ENCODE measurements around the gene NXF1.
"Not testable (repeated sequence)": the region's sequence is repeated elsewhere in the genome, so short reads cannot be mapped to it uniquely, and the experiment has no call there.

Gene NXF1

DNA sequence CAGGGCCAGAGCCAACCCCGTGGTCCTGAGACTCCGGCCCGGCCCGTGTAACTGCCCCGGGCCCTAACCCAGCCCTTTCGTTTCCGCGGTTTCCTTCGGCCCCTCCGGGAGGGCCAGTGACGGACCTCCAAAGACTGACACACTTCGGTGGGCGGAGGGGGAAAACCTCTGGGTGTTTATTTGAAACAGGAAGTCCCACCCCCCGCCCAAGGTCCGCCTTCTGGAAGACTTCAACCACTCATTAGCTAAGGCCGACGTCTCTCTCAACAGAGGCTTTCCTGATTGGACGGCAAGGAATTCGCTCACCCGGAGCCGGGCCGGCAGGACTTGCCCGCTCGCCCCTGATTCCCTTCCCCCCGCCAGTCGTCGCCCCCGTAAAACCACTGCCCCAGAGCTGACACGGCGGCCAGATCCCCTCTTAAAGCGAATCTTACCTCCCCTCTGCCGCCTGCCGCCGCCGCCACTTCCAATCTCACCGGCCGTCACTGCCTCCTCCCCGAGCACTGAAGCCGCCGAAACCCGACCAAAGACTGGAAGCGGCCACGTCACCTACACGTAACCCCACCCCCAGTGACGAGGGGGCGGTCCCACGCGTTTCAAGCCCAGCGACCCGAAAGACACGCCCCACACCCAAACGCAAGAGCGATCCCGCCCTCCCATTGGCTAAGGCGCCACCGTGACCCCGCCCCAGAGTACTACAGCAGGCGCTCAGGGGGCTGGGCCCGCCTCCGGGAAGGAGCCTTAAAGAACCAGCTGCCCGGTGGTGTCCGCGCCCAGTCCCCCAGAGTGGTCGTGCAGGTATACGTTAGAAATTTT is 26.5 kb upstream of the NXF1 start, which contains the start of gene STX5:
Gene STX5, minus strand, starts transcription at position 532 of the 816 bp plus-strand sequence. CDS start 808 bp downstream, outside the sequence.
- DNase-seq = peak; percentile 98

DNA sequence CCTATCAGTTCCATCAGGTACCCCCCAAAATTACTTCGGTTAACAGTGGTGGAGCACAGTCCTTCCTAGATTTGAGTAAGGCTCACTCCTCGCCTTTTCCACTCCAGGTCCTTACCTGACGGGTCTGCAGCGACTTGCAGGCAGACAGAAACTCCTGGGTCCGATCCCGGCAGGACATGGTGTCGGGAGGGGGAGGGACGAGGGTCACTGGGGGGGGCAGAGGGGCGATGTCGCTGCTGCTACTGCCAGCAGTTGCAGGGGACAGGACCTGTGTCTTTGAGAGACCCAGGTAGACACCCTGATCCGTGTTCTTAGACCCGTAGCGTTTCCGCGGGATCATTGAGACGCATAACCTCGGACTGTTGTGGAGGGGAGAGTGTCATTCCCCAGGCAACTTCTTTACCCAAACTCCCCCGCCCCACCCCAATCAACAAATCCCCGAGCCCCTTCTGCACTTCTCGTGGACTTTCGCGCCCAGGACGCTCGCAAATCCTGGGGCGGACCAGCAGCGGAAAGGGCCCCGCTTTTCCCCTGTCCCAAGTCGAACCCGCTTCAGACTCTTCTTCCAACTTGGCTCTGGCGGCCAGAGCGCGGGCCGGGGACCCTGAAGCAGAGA is 25.8 kb upstream of the NXF1 start:
- DNase-seq = no peak

DNA sequence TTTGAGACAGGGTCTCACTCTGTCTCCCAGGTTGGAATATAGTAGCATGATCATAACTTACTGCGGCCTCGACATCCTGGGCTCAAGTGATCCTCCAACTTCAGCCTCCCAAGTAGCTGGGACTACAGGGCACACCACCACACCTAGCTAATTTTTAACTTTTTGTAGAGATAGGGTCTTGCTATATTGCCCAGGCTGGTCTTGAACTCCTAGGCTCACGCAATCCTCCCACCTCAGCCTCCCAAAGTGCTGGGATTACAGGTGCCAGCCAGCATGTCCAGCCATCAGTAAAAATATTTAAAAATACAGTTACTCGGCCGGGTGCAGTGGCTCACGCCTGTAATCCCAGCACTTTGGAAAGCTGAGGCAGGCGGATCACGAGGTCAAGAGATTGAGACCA is 22.9 kb upstream of the NXF1 start:
- DNase-seq = not testable (repeated sequence)

DNA sequence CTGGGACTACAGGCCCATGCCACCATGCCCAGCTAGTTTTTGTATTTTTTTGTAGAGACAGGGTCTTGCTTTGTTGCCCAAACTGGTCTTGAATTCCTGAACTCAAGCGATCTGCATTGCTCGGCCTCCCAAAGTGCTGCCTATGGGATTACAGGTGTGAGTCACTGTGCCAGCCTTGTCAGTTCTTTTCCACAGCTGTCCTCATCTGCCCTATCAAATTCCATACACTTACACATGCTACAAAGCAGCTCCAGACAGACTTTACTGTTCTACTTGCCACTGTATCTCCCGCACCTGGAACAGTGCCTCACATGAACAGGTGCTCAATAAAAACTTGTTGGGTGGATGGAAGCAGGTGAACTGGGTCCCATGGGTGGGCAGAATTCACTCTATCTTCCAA is 18.4 kb upstream of the NXF1 start:
- no peak for DNase-seq

DNA sequence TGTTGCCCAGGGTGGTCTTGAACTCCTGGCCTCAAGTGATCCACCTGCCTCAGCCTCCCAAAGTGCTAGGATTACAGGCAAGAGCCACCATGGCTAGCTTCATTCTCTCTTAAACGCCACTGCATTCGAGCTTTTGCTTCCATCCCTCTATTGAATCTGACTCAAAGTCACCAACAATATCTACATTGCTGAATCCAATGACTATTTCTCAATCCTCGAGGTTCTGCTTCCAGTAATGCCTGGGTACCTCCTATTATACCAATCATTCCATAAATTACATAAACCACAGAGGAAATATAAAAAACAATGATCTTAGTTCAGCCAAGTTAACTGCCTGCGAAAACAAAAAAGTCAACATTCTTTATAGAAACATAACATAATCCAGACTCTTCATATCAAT is 11.9 kb upstream of the NXF1 start:
- no peak for DNase-seq

DNA sequence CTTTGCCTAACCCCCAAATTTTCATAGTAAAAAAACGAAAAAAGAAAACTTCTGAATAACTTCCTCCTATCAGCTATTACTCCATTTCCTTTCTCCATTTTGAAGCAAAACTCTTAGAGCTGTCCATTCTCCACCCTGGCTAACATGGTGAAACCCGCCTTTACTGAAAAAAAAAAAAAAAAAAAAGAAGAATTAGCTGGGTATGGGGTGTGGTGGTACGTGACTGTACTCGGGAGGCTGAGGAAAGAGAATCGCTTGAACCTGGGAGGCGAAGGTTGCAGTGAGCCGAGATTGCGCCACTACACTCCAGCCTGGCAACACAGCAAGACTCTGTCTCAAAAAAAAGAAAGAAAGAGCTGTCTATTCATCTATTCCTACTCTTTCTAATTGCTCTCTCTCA is 11.3 kb upstream of the NXF1 start:
- DNase-seq = no peak

DNA sequence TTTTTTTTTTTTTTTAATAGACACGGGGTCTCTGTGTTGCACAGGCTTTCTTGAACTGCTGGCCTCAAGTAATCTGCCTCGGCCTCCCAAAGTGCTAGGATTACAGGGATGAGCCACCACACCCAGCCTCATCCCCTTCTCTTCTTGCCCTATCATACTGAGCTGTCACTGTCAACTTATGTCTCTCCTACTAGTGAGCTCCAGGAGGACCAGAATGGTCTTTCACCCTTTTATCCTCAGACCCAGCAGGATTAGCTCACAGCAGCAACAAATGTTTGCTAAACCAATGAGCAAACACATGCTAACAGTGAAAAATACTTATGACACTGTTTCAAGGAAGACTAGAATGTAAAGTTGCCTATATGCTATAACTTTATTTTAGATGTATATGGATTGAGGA is 6.4 kb upstream of the NXF1 start:
- DNase-seq = no peak

DNA sequence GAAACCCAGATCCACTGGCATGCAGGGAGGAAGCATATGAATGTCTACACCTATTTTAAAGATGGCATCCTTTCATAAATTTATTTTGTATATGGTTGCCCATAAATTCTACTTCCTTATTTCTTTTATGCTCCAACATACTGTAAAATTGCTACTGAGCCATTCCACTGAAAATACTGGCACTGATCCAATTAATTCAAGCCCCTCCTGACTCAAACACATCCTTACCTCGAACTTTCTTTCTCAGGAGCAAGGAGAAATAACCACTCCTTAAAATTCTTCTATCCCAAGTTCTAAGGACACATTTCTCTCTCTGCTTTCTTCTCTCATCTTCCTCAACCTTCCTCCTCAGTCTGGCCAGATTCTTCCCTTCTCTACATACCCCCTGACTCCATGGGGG is 5.5 kb upstream of the NXF1 start:
- DNase-seq = no peak

DNA sequence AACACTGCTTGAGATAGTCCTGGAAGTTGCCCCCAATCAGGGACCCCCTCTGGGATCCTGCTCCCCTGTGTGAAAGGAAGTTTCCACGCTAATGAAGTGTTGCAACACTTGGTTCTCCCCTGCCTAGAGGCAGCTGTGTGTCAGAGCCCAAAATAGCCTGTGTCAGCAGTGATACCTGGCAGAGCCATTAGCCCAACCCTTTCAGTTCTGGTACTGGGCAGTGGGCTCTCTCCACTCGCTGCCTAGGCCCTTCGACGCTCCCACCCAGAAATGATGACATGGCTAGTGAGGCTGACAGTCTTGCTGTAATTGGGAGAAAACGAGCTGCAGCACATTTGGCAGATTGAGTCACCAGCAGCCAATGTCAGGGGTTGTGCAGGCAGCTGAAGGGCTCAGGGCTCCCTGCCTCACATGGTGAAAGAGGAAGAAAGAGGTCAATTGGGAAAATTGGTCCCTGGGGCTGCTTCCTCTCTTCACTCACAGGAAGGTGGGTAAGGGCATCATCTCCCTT is 1.4 kb upstream of the NXF1 start:
- no peak for DNase-seq

DNA sequence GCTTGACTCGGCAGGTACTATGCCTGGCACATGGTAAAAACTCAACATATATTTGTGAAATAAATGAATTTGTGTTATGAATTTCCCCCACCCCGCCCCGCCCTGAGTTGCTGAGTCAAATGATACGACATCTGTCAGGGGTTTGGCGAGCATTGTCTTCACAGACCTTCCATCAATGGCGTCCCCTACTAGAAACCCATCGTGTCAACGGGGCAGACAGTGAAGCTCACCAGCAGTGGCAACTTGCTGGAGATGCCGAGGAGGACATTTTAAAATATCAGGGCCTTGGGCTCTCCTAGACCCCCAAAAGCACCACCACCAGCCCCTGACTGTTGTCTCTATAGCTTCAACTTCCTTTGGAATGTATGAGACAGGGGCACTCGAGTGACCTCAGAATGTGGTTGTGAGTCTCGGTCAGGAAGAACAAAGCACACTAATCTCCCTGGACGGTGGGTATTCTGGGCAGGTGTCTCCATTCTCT is 761 bp upstream of the NXF1 start:
- no peak for DNase-seq

DNA sequence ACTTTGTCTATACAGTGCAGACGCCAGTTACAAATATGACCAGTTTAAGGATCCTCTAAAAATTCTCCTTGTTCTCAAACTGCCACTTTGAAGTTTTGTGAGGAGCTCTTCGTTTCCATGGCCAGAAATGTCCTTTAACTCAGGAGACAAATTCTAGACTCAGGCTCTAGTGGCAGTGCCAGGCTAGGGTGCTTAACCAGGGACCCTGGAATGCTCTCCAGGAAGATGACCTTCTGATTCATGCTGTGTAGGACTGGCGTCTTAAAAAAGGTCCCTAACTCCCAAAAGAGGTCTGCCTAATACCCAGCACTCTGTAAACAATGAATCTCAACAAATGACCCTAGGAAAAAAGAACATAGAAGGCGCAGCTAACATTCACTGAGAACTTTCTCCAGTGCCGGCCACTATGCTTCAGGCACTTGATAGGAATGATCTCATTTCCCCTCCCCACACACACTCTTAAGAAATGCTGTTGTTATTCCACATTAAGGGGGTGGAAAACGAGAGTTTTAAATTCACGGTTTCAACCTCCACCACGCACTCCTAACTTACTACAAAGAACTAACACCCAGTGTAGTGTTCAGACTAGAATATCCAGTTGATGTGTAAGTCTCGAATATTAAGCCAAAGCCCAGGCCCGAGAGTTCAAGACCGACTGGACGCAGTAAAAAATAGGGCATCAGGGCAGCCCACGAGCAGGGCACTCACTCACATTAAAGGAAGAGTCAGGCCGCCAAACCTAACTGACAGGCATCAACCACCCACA is 747 bp downstream of the NXF1 start:
- no peak for DNase-seq

DNA sequence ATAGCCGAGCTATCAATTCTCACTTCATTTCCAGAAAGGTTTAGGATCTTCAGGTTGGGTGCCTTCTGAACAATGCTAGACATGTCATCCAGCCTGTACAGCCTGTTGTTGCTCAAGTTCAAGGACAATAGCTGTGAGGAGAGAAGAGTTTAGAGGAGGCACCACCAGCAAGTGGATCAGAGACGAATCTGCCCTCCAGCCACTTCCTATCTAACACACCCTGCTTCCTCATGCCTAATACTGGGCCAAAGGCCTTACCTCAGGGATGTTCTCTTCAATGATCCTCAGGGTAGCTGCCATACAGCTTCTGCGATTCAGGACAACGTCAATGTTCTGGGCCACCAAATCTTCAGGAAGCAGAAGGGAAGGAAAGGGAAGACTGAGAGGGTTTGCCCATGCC is 4.2 kb downstream of the NXF1 start:
- DNase-seq = no peak

DNA sequence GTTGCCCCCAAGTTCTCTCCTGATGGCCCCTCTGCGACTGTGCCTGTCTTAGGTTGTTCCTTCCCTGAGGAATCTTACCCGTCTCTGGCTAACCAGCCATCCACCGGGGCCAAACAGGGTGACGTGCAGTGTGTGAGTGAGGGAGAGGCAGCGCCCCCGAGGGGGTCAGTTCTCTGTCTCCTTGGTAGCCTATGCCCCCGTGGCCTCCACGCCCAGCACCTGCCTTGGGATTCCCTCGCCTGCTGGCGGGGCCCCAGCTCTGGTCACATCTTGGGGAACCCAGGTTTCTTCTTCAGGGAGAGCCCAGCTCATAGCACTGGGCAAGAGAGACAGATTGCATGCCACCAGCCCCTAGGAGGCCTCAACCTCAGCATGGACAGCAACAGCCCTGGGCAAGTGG is 5.8 kb downstream of the NXF1 start:
- DNase-seq = no peak

DNA sequence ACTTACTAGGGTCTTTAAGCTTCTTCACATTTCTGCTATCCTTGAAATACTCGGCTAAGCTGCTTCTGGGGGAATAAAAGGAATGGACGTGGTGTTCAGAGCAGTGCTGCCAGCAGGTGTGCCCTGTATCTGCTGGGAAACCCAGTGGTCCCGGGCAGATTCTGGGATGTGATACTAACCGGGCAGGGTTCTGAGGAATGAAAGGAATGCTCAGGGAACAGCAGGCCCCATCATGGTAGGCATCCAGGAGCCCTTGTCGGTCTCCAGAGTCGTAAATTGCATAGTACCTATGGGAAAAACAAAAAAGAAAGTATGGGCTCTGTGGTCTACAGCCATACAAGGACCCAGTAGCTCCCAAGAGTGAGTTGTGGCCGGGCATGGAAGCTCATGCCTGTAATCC is 9.0 kb downstream of the NXF1 start:
- DNase-seq = no peak

DNA sequence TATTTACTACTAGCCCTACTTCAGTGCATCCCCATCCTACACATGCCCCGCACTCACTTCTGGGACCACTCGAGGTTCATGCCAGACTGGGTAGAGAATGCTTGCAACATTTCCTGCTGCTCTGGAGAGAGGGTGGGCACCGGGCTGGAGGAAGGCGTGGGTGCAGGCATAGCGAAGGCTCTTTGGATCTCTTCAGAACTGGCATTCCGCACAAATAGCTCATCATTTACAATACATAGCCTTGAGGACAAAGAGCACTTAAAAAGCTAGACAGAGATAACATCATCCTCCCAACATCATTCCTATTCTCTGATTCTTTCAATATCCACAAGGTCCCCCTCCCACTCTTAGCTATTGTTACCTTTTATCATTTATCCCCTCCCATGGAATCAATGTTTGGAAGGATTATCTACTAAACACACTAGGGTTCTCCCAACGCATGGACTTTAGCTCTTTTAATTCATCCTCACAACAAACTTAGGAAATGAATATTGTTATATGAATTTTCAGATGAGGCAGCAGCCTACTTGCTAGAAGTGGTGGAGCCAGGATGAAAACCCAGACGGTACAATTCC is 11.0 kb downstream of the NXF1 start:
- DNase-seq = no peak

DNA sequence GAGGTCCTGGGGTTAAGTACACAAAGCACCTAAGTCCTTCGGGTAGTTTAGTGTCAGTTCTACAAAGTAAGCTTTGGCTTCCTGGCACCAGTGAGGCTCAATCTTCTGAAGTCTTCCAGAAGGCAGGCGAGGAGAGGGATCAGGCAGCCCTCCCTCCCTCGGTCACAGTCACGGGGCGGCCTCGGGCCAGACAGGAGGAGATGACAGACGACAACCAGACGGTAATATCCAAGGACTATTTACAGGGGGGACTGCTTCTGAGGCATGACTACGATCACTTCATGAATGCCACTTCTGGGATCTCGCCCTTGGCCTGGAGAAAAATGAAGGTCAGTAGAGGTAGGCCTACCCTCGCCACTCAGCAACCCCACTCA is 13.1 kb downstream of the NXF1 start:
- DNase-seq = no peak

DNA sequence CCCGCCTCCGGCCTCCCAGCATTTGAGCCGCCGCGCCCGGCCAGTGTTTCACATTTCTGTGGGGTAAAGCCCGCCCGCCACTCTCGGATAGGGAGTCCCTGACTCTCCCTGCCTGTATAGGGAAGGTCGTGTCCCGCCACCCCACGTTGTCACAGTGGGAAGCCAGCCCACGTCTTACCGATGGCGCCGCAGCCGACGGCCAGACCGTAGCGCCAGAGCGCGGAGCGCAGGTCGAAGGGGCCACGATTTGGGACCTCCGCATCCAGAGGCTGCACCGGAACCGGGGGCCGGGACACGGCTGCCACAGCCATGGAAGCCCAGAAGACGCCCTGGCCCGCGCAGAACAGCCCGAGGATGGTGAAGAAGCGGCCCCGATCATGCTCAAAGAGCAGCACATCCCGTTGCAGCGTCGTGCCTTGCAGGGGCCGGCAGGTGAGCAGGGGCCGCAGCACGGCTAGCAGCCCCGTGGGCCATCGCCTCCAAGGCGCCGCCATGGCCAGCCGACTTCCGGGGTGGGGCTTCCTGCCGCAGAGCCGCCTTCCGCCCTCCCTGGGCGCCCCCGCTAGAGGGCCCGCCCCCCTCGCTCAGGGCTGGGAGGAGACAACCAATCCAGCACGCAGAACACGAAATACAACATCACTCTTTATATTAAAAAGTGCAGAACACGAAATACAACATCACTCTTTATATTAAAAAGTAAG is 13.6 kb downstream of the NXF1 start, which contains the start of gene TMEM223:
Gene TMEM223, minus strand, starts transcription at position 506 of the 701 bp plus-strand sequence. Its CDS starts 12 bp downstream, at position 494.
- DNase-seq = peak; percentile 74

DNA sequence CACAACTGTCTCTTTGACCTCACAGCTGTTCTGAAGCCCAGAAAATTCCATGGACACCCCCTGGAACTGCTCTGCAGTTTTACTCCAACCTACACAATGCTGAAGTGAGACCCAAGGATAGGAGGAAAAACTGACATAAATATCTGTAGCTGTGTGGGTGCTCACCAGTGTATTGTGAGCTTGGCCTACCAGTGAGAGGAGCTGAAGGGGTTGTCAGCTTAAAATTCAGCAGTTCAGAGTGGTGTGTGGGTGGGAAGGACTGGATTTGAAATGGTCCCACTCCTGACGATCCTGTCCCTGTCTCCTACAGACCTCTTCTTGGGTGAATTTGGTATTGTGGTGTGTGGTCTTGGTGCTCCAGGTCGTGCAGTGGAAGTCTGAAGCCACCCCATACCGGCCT is 15.7 kb downstream of the NXF1 start:
- no peak for DNase-seq

DNA sequence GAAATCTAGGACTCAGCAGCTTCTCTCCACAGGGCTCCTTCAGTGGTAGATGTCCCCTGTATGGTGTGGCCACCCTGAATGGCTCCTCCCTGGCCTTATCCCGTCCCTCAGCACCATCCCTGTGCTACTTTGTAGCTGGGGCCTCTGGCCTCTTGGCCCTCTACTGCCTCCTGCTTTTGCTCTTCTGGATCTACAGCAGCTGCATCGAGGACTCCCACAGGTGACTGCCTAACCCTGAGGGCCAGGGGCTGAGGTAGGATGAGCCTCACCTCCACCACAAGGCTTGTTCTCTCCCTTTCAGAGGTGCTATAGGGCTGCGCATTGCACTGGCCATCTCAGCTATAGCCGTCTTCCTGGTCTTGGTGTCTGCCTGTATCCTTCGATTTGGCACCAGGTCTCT is 16.2 kb downstream of the NXF1 start:
- no peak for DNase-seq

DNA sequence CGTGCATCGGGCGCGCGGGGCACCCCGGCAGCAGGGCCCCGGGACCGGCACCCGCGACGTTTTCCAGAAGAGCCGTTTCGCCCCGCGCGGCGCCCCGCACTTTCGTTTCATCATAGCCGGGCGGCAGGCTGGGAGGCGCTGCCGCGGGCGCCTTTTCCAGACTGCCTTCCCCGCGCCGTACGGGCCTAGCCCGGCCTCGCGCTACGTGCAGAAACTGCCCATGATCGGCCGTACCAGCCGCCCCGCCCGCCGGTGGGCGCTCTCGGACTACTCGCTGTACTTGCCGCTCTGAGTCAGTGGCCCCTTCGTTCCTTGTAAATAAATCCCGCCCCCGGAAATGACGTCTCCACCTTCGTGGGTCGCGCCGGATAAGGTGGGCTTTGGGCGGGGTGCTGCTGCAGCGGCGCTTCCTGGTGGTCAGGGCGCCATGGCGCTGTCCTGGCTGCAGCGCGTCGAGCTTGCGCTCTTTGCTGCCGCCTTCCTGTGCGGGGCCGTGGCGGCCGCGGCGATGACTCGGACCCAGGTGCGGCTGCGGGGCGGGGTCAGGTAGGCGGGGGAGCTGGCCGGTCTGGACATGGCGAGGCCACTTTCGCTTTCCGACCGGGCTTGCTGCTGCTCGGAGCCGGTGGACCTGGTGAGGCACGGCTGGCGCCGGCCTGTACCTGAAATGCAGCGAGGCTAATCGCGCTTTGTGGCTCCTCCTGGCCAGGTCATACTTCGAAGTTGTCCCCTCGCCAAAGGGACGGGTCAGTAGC is 18.1 kb downstream of the NXF1 start, which contains the start of gene TMEM179B:
Gene TMEM179B, plus strand, starts transcription at position 398 of the 755 bp plus-strand sequence. Its CDS starts 30 bp downstream, at position 428.
- DNase-seq = peak; percentile 93

DNA sequence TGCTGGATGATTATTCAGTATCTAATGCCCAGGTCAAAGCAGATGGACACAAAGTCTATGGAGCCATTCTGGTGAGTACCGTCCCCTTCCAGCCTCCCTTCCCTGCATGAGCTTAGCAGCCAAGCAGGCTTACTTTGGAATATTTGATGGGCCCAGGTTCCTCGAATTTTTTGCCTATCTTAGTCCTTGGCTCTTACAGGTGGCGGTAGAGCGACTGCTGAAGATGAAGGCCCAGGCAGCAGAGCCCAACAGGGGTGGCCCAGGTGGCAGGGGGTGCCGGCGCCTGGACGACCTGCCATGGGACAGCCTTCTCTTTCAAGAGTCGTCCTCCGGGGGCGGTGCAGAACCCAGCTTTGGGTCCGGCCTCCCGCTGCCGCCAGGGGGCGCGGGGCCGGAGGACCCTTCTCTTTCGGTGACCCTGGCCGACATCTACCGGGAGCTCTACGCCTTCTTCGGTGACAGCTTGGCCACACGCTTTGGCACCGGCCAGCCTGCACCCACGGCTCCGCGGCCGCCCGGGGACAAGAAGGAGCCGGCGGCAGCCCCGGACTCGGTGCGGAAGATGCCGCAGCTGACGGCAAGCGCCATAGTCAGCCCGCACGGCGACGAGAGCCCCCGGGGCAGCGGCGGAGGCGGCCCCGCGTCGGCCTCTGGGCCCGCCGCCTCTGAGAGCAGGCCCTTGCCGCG is 18.8 kb downstream of the NXF1 start:
- peak; percentile 76 for DNase-seq

Data from NCI-H748 treated with DMSO at 0.1 percent for 48 hours (cell line).